CD14-positive monocyte (primary cell): ENCODE results near the gene IVD. TPM values are rescaled to one million over a fixed set of nuclear protein-coding genes. Genes with fewer than 3 reads are reported as not detected.
A peak's percentile ranks its signal among the peaks of the same experiment; 100 is the strongest.

Experiments used
- DNase-seq, 3 donors: peaks; one replicate each; pipeline ENCODE4 v3.0.0-alpha.2; 2011 to 2022
- H2AFZ ChIP-seq: 2 replicates; pipeline ENCODE4 v1.6.0; 2012; ENCODE audit warnings: mild to moderate bottlenecking, low read depth, low read length, inconsistent platforms; ENCODE audit not compliant: insufficient read depth, poor library complexity, severe bottlenecking
- H3K27ac ChIP-seq, 2 donors: 1 replicate in 1 of 2; 2 replicates in 1 of 2; pipeline ENCODE4 v1.5.1; 2012 to 2013; ENCODE audit warnings: low read length in 2 of 2, control low read depth in 1 of 2, inconsistent platforms in 1 of 2, low read depth in 1 of 2, mild to moderate bottlenecking in 1 of 2
- H3K27me3 ChIP-seq, 2 donors: one replicate each; pipeline versions ENCODE4 v1.6.0 to v1.6.1; 2011 to 2013; ENCODE audit warnings: low read length in 2 of 2; ENCODE audit not compliant: control insufficient read depth in 2 of 2, insufficient read depth in 2 of 2
- H3K36me3 ChIP-seq, 2 donors: replicated peaks in 1 of 2; 1 replicate in 1 of 2; 2 replicates in 1 of 2; pipeline versions ENCODE4 v1.5.1 to v1.6.1; 2012 to 2013; ENCODE audit warnings: low read length in 2 of 2, control low read depth in 1 of 2, inconsistent platforms in 1 of 2, mild to moderate bottlenecking in 1 of 2; ENCODE audit not compliant: insufficient read depth in 2 of 2, control insufficient read depth in 1 of 2
- H3K4me1 ChIP-seq, 2 donors: 1 replicate in 1 of 2; 2 replicates in 1 of 2; pipeline versions ENCODE4 v1.5.1 to v1.6.1; 2012 to 2013; ENCODE audit warnings: low read length in 2 of 2, control low read depth in 1 of 2, inconsistent platforms in 1 of 2, mild to moderate bottlenecking in 1 of 2, moderate library complexity in 1 of 2; ENCODE audit not compliant: insufficient read depth in 2 of 2, control insufficient read depth in 1 of 2
- H3K4me2 ChIP-seq: replicated peaks from 2 replicates; pipeline ENCODE3; 2012; ENCODE audit warnings: low read length, moderate library complexity, mild to moderate bottlenecking; ENCODE audit not compliant: poor library complexity, severe bottlenecking; ENCODE audit errors: extremely low read depth
- H3K4me3 ChIP-seq, 3 experiments: fragments of 200-600 bp in 1 of 3; sonication (generic) in 1 of 3; replicated peaks in 1 of 3; 1 replicate in 2 of 3; 2 replicates in 1 of 3; pipeline ENCODE4 v1.5.1; 2011 to 2013; ENCODE audit warnings: low read length in 3 of 3, mild to moderate bottlenecking in 3 of 3, control low read depth in 2 of 3, low read depth in 2 of 3, inconsistent platforms in 1 of 3, moderate library complexity in 1 of 3
- H3K79me2 ChIP-seq: 2 replicates; pipeline ENCODE4 v1.6.0; 2012; ENCODE audit warnings: mild to moderate bottlenecking, control low read depth, inconsistent platforms, low read length, moderate library complexity; ENCODE audit not compliant: insufficient read depth
- H3K9ac ChIP-seq: 2 replicates; pipeline ENCODE4 v1.6.0; 2017; ENCODE audit warnings: low read length, mild to moderate bottlenecking; ENCODE audit not compliant: insufficient read depth, poor library complexity, severe bottlenecking
- H3K9me3 ChIP-seq, 2 donors: replicated peaks in 1 of 2; 1 replicate in 1 of 2; 2 replicates in 1 of 2; pipeline versions ENCODE4 v1.5.1 to v1.6.1; 2012 to 2013; ENCODE audit warnings: low read length in 2 of 2, control low read depth in 1 of 2; ENCODE audit not compliant: control insufficient read depth in 1 of 2, insufficient read depth in 1 of 2
- H4K20me1 ChIP-seq: 2 replicates; pipeline ENCODE4 v1.6.0; 2012; ENCODE audit warnings: mild to moderate bottlenecking, low read length, control low read depth, moderate library complexity; ENCODE audit not compliant: insufficient read depth
- H3K27ac Mint-ChIP-seq, 7 donors: one replicate each; pipeline ENCODE4 v1.8.0; 2020; ENCODE audit warnings: mild to moderate bottlenecking in 7 of 7, mixed read lengths in 7 of 7, moderate library complexity in 6 of 7, inconsistent platforms in 2 of 7
- H3K27me3 Mint-ChIP-seq, 3 donors: one replicate each; pipeline ENCODE4 v1.8.0; 2021 to 2022; ENCODE audit warnings: low read depth in 3 of 3, mild to moderate bottlenecking in 3 of 3, mixed read lengths in 3 of 3, moderate library complexity in 3 of 3, inconsistent platforms in 1 of 3
- H3K36me3 Mint-ChIP-seq, 2 donors: one replicate each; pipeline ENCODE4 v1.8.0; 2020; ENCODE audit warnings: mixed read lengths in 2 of 2, inconsistent platforms in 1 of 2, mild to moderate bottlenecking in 1 of 2
- H3K4me1 Mint-ChIP-seq: one replicate; pipeline ENCODE4 v1.8.0; 2020; ENCODE audit warnings: mild to moderate bottlenecking, mixed read lengths
- H3K4me3 Mint-ChIP-seq, 2 donors: one replicate each; pipeline ENCODE4 v1.8.0; 2020; ENCODE audit warnings: mild to moderate bottlenecking in 2 of 2, mixed read lengths in 2 of 2, moderate library complexity in 1 of 2
- H3K9me3 Mint-ChIP-seq, 7 donors: one replicate each; pipeline ENCODE4 v1.8.0; 2020 to 2022; ENCODE audit warnings: mixed read lengths in 7 of 7, mild to moderate bottlenecking in 6 of 7, moderate library complexity in 6 of 7, inconsistent platforms in 2 of 7
- WGBS: methylation state at CpG from one replicate; pipeline ENCODE4 v1.1.5; 2013; ENCODE audit warnings: missing lambda C conversion rate; ENCODE audit not compliant: insufficient coverage; 5-methylcytosine and 5-hydroxymethylcytosine counted together
- intact Hi-C, 2 donors: fragments of 100-400 bp; cut with micrococcal nuclease; formaldehyde crosslinking; loops; one replicate each; pipeline versions ENCODE4 v1.15.0 to v1.15.1; 2023
- polyA plus RNA-seq, 3 donors: library from polyadenylated mRNA; depleted of rRNA in 1 of 3; unstranded in 2 of 3; stranded (reverse) in 1 of 3; fragments of 300-500 nt in 2 of 3; fragments of >200 nt in 1 of 3; fragmentation: Illumina TruSeq in 2 of 3; gene quantifications; 1 replicate in 2 of 3; 2 replicates in 1 of 3; pipeline ENCODE4 v1.2.3, GENCODE V29; 2012 to 2021
- TF ChIP-seq, protein P1 (sequence below): fragments of 200-600 bp; IDR thresholded peaks from one replicate; pipeline ENCODE4 v1.8.0; 2022; ENCODE audit warnings: antibody characterized with exemption, mild to moderate bottlenecking

The IVD gene
- polyA plus RNA-seq, 3 donors: 28.6 to 46.3 (median 31.3) TPM

DNA sequence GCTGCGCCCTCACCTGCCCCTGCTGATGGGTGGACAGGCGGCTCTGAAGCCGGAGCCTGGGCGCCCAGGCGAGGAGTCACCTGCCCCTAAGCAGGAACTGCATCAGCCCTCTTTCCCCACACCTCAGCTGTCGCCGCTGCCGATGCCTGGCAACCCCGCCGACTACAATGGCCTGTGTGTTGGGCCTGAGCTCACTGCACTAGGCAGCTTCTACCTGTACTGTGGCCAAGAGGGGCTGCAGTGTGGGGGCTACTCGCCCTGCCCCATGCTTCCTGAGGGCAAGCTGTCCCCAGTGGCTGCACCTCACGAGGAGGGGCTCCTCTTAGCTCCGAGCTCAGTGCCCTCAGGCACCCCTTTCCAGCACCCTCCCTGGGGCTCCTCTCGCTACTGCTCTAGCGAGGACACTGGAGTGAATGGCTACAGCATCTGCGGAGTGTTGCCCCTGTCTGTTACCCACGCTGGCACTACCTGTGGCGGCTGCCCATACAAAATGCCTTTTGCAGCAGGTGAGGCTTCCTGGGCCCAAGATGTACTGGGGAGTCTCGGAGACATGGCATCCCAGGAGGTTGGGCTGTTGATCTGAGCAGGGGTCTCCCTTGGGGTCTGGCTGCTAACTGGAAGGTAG is 53.9 kb downstream of the IVD start:
- H3K9me3 Mint-ChIP-seq: no peaks in the 10 kb centered on the region
- H3K27ac Mint-ChIP-seq: peak overlapping the region in 1 of 7 donors; percentile 33
- no peak overlapping the region for H3K4me3 Mint-ChIP-seq
- Histone ChIP-seq H3K27me3 (no peaks in the 10 kb centered on the region), H3K9ac (no peak overlapping the region), H3K4me3 (no peak overlapping the region), H4K20me1 (peaks cover 53% of the 10 kb centered on the region), H3K4me2 (no peak overlapping the region), H3K4me1 (peaks cover 11 to 12% of the 10 kb centered on the region in 2 donors), H3K79me2 (peaks cover 38% of the 10 kb centered on the region), H2AFZ (no peak overlapping the region), H3K36me3 (peaks cover 34 to 49% of the 10 kb centered on the region in 2 donors), H3K27ac (no peak overlapping the region), H3K9me3 (no peaks in the 10 kb centered on the region)
- peaks cover 19% of the 10 kb centered on the region for H3K4me1 Mint-ChIP-seq
- TF ChIP-seq, protein P1, sequence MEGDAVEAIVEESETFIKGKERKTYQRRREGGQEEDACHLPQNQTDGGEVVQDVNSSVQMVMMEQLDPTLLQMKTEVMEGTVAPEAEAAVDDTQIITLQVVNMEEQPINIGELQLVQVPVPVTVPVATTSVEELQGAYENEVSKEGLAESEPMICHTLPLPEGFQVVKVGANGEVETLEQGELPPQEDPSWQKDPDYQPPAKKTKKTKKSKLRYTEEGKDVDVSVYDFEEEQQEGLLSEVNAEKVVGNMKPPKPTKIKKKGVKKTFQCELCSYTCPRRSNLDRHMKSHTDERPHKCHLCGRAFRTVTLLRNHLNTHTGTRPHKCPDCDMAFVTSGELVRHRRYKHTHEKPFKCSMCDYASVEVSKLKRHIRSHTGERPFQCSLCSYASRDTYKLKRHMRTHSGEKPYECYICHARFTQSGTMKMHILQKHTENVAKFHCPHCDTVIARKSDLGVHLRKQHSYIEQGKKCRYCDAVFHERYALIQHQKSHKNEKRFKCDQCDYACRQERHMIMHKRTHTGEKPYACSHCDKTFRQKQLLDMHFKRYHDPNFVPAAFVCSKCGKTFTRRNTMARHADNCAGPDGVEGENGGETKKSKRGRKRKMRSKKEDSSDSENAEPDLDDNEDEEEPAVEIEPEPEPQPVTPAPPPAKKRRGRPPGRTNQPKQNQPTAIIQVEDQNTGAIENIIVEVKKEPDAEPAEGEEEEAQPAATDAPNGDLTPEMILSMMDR: no peak
- no peak for DNase-seq
- peaks cover 0 to 3% (median 2%) of the 10 kb centered on the region in 3 donors for H3K27me3 Mint-ChIP-seq
- H3K36me3 Mint-ChIP-seq: peaks cover 28 to 53% of the 10 kb centered on the region in 2 donors
- WGBS: 96% methylated on average over 18 of the region's 19 CpGs
- intact Hi-C loops: no loop called here

DNA sequence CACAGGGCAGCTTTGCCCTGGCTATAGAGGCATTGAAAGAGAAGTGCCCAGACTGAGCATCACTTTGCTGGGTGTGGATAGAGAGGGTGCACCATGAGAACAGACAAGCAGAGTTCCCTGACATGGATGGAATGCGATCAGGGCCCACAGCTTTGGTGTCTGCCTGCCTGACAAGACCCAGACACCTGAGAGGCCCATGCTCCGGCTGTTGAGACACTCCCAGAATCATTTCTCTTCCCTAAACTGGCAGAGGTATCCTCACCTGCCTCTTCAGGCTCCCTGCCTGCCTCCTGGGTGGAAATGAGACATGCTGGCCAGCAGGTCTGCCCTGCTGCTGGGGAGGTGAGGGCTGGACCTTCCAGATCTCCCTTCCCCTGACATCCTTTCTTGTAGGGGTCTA is 54.8 kb downstream of the IVD start:
- H3K4me1 ChIP-seq: peaks cover 2 to 3% of the 10 kb centered on the region in 2 donors
- H3K36me3 ChIP-seq: peaks cover 43 to 58% of the 10 kb centered on the region in 2 donors
- peaks cover 30% of the 10 kb centered on the region for H3K79me2 ChIP-seq
- Mint-ChIP-seq H3K4me1 (peaks cover 10% of the 10 kb centered on the region), H3K27ac (peak overlapping the region in 2 of 7 donors; percentile 15 to 27), H3K4me3 (no peak overlapping the region), H3K9me3 (no peaks in the 10 kb centered on the region), H3K27me3 (peaks cover 0 to 3% (median 2%) of the 10 kb centered on the region in 3 donors), H3K36me3 (peaks cover 35 to 62% of the 10 kb centered on the region in 2 donors)
- H3K4me3 ChIP-seq: no peak overlapping the region
- intact Hi-C loops: no loop called here
- H2AFZ ChIP-seq: no peak overlapping the region
- H4K20me1 ChIP-seq: peaks cover 44% of the 10 kb centered on the region
- no peaks in the 10 kb centered on the region for H3K27me3 ChIP-seq
- H3K9ac ChIP-seq: no peak overlapping the region
- no peak overlapping the region for H3K4me2 ChIP-seq
- H3K27ac ChIP-seq: no peak overlapping the region
- DNase-seq: no peak
- 100% methylated on average over 2 of the region's 2 CpGs for whole genome bisulfite sequencing
- TF ChIP-seq, protein P1: no peak
- H3K9me3 ChIP-seq: no peaks in the 10 kb centered on the region
